ENCODE measurements around the gene RAD51.

RAD51 gene

GRCh38 chr15:40716165-40716564 is 21.2 kb downstream of the RAD51 start:
- no peaks in the 10 kb centered on the region for H3K9me2 ChIP-seq (ENCODE audit: low read depth, low read length)

DNA sequence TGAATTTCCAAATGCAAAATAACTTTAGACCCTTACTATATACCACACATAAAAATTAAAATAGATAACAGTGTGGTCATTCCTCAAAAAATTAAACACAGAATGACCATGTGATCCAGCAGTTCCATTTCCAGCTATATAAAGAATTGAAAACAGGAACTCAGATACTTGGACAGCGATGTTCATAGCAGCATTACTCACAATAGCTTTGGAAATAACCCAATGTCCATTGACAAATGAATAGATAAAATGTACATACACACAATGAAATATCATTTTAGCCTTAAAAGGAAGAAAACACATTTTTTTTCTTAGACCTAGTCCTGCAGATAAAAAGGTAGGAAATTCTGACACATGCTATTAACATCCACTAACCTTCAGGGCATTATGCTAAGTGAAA is 26.7 kb downstream of the RAD51 start:
- TF ChIP-seq, protein P1, sequence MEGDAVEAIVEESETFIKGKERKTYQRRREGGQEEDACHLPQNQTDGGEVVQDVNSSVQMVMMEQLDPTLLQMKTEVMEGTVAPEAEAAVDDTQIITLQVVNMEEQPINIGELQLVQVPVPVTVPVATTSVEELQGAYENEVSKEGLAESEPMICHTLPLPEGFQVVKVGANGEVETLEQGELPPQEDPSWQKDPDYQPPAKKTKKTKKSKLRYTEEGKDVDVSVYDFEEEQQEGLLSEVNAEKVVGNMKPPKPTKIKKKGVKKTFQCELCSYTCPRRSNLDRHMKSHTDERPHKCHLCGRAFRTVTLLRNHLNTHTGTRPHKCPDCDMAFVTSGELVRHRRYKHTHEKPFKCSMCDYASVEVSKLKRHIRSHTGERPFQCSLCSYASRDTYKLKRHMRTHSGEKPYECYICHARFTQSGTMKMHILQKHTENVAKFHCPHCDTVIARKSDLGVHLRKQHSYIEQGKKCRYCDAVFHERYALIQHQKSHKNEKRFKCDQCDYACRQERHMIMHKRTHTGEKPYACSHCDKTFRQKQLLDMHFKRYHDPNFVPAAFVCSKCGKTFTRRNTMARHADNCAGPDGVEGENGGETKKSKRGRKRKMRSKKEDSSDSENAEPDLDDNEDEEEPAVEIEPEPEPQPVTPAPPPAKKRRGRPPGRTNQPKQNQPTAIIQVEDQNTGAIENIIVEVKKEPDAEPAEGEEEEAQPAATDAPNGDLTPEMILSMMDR (IDR thresholded peaks at IDR 0.05; ENCODE audit: low read length), result no peak
- no peak for TF ChIP-seq EZH2 (IDR thresholded peaks at IDR 0.05; ENCODE audit: borderline replicate concordance, low read length)
- no peak overlapping the region for H3K4me3 ChIP-seq (ENCODE audit: low read depth, low read length, poor library complexity, severe bottlenecking)
- no peak overlapping the region for H3K27ac ChIP-seq (ENCODE audit: low read depth, low read length, poor library complexity, severe bottlenecking)
- no peaks in the 10 kb centered on the region for H3K9me2 ChIP-seq (ENCODE audit: low read depth, low read length)
- no peaks in the 10 kb centered on the region for H3K27me3 ChIP-seq (ENCODE audit: insufficient read depth, low read length)
- no peaks in the 10 kb centered on the region for H3F3A ChIP-seq (ENCODE audit: insufficient read depth, low read length)
- no peaks in the 10 kb centered on the region for H3K4me1 ChIP-seq (ENCODE audit: insufficient read depth, low read length, severe bottlenecking)
- H3K4me2 ChIP-seq (ENCODE audit: low read length), result no peak overlapping the region
- H3K79me2 ChIP-seq (ENCODE audit: insufficient read depth, low read length), result no peaks in the 10 kb centered on the region
- peaks cover 67% of the 10 kb centered on the region for H3K36me3 ChIP-seq (ENCODE audit: insufficient read depth, low read length)
- H3K9me3 ChIP-seq (ENCODE audit: low read length), result no peaks in the 10 kb centered on the region
- H3K9ac ChIP-seq (ENCODE audit: low read length), result no peak overlapping the region
- H4K20me1 ChIP-seq (ENCODE audit: insufficient read depth, low read length), result no peaks in the 10 kb centered on the region
- no peak overlapping the region for H2AFZ ChIP-seq (ENCODE audit: low read length)

More at GRCh38 chr15:40716165-40716564, 21.2 kb downstream of the RAD51 start:
- H3K27me3 ChIP-seq (ENCODE audit: insufficient read depth, low read length), result no peaks in the 10 kb centered on the region
- no peaks in the 10 kb centered on the region for H3K9me3 ChIP-seq (ENCODE audit: low read length)
- H3K4me3 ChIP-seq (ENCODE audit: low read depth, low read length, poor library complexity, severe bottlenecking), result no peak overlapping the region
- H3K4me2 ChIP-seq (ENCODE audit: low read length), result no peak overlapping the region
- no peaks in the 10 kb centered on the region for H3K4me1 ChIP-seq (ENCODE audit: insufficient read depth, low read length, severe bottlenecking)
- no peaks in the 10 kb centered on the region for H3K79me2 ChIP-seq (ENCODE audit: insufficient read depth, low read length)
- H3K9ac ChIP-seq (ENCODE audit: low read length), result no peak overlapping the region
- H3F3A ChIP-seq (ENCODE audit: insufficient read depth, low read length), result no peaks in the 10 kb centered on the region
- H3K36me3 ChIP-seq (ENCODE audit: insufficient read depth, low read length), result peaks cover 74% of the 10 kb centered on the region
- no peak overlapping the region for H3K27ac ChIP-seq (ENCODE audit: low read depth, low read length, poor library complexity, severe bottlenecking)
- TF ChIP-seq, protein P1 (IDR thresholded peaks at IDR 0.05; ENCODE audit: low read length), result no peak
- no peak for TF ChIP-seq EZH2 (IDR thresholded peaks at IDR 0.05; ENCODE audit: borderline replicate concordance, low read length)
- H2AFZ ChIP-seq (ENCODE audit: low read length), result no peak overlapping the region
- no peaks in the 10 kb centered on the region for H4K20me1 ChIP-seq (ENCODE audit: insufficient read depth, low read length)

DNA sequence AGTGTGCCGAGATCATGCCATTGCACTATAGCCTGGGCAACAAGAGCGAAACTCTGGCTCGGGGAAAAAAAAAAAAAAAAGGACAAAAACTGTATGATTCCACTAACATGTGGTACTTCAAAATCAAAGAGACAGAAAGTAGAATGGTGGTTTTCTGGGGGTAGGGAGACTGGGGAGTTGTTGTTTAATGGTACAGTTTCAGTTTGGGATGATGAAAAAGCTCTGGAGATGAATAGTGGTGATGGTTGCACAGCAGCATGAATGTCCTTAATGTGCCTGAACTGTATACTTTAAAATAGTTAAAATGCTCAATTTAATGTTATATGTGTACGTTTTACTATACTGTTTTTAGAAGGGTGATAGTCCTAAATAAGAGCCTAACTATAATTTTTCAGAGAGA is 27.4 kb downstream of the RAD51 start:
- Histone ChIP-seq H3F3A (ENCODE audit: insufficient read depth, low read length) (no peaks in the 10 kb centered on the region), H3K27me3 (ENCODE audit: insufficient read depth, low read length) (no peaks in the 10 kb centered on the region), H3K4me3 (ENCODE audit: low read depth, low read length, poor library complexity, severe bottlenecking) (no peak overlapping the region), H3K4me1 (ENCODE audit: insufficient read depth, low read length, severe bottlenecking) (no peaks in the 10 kb centered on the region), H3K36me3 (ENCODE audit: insufficient read depth, low read length) (peaks cover 62% of the 10 kb centered on the region), H3K79me2 (ENCODE audit: insufficient read depth, low read length) (no peaks in the 10 kb centered on the region), H3K9me3 (ENCODE audit: low read length) (no peaks in the 10 kb centered on the region), H4K20me1 (ENCODE audit: insufficient read depth, low read length) (no peaks in the 10 kb centered on the region), H3K9ac (ENCODE audit: low read length) (no peak overlapping the region), H3K4me2 (ENCODE audit: low read length) (no peak overlapping the region), H3K9me2 (ENCODE audit: low read depth, low read length) (no peaks in the 10 kb centered on the region), H2AFZ (ENCODE audit: low read length) (no peak overlapping the region), H3K27ac (ENCODE audit: low read depth, low read length, poor library complexity, severe bottlenecking) (no peak overlapping the region)
- TF ChIP-seq, protein P1 (IDR thresholded peaks at IDR 0.05; ENCODE audit: low read length), result no peak
- TF ChIP-seq EZH2 (IDR thresholded peaks at IDR 0.05; ENCODE audit: borderline replicate concordance, low read length), result no peak
